ENCODE data around the gene TSPAN9. TPM values are rescaled to one million over a fixed set of nuclear protein-coding genes. Genes with fewer than 3 reads are reported as not detected.

Gene TSPAN9
- total RNA-seq, 4 donors from 2014 or later, result 27.9 to 49.1 (median 42.0) TPM

DNA sequence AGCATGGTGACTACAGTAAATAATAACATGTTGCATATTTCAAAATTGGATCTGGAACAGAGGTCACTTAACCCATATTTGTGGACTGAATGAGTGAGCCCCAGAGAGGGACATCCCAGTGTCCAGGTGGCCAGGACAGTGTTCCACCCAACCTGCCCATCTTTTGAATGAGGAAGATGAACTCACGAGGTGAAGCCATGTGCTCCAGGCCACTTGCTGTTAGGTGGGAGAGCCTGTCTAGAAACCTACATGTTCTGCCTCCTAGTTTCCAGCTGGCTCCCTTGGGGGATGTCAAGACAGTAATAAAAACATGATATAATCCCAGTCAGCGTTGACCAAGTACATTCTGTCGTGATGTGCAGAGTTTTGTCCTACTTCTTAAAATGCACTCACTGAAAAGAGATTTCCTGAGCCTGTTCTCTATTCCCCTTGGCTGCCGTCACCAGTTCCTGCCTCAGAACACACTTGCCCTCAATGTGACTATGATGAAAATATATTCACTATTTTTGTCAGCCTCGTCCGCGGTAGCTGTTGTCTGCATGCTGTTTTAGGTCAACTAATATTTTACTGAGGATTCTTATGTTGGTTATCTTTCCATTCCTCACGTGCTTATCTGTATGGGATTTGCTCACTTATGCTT is 25.7 kb downstream of the TSPAN9 start:
- no peak for DNase-seq (ENCODE audit: low spot score in 2 of 2)
- no peak for TF ChIP-seq CTCF (IDR thresholded peaks at IDR 0.05)
- TF ChIP-seq POLR2A (IDR thresholded peaks at IDR 0.05), result no peak
- intact Hi-C loops (cut with DNase I; ENCODE audit: low total_unique reads), result no loop called here
- no peak overlapping the region for H3K4me3 ChIP-seq (ENCODE audit: low read depth, poor library complexity, severe bottlenecking)
- WGBS, 2 donors, result 67 to 70% methylated on average over 8 of the region's 8 CpGs

DNA sequence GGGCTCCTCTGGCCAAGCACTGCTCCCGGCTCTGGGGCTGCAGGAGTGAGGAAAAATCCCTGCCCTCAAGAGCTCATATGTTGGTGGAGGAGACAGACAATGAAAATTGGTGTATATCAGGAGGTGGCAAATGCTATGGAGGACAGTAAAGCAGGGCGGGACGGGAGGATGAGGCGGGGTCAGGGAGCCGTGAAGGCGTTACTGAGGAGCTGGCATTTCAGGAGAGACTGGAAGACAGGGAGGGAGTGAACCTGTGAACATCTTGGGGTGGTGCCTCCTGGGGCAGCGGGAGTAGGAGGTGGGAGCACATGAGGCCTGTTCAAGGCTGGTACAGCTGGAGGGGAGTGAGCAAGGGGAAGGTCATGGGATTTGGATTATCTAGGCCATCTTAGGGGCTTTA is 26.6 kb downstream of the TSPAN9 start:
- 57 to 62% methylated on average over 7 of the region's 7 CpGs for WGBS, 2 donors
- no peak overlapping the region for H3K4me3 ChIP-seq (ENCODE audit: low read depth, poor library complexity, severe bottlenecking)
- no peak for TF ChIP-seq POLR2A (IDR thresholded peaks at IDR 0.05)
- TF ChIP-seq CTCF (IDR thresholded peaks at IDR 0.05), result no peak
- DNase-seq (ENCODE audit: low spot score in 2 of 2), result no peak
- intact Hi-C loops (cut with DNase I; ENCODE audit: low total_unique reads), result no loop called here

DNA sequence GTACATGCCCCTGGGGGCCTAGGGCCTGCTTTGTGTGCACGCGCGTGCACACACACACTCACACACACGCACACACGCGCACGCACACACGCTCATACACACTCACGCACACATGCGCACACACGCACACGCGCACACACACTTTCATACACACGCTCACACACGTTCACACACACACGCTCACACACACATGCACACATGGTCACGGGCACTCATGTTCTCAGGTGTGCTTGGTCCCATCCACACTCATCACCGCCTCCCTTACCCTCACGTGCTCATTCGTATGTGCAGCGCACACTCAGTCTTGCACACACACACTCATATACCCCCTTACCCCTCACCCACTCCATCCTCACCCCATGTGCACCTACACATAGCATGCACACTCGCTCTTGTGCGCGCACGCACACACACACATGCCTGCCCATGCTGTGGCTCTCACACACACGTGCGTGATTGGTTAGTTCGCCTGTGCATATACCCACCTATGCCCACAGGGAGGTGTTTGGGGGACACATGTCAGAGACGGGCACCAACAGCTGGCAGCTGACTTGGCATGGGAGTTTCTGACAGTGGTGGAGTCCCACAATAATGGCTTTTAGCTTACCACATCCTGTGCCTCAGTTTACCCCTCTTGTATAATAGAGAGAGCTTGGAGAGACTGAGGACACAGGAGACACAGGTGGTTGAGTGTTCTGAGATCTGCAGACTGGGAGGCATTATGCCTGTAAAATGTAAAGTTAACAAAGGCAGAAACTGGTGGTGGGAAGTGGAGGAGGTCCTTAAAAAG is 28.7 kb downstream of the TSPAN9 start:
- DNase-seq (ENCODE audit: low spot score in 2 of 2), result no peak
- 89% methylated on average over 29 of the region's 29 CpGs for WGBS, 2 donors
- no peak overlapping the region for H3K4me3 ChIP-seq (ENCODE audit: low read depth, poor library complexity, severe bottlenecking)
- no peak for TF ChIP-seq CTCF (IDR thresholded peaks at IDR 0.05)
- TF ChIP-seq POLR2A (IDR thresholded peaks at IDR 0.05), result no peak
- intact Hi-C loops (cut with DNase I; ENCODE audit: low total_unique reads), result no loop called here

DNA sequence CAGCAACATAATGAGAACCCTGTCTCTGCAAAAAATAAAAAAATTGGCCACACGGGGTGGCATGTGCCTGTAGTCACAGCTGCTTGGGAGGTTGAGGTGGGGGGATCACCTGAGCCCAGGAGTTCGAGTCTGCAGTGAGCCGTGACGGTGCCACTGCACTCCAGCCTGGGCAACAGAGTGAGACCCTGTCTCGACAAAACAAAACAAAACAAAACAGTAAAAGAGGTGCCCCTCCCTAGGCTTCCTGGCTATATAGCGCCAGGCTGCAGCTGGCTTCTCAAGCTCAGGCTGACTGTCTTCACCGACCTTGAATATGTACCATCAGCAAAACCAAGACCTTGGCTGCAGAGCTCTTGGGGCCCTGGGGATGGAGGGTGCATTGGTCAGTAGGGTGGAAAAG is 29.4 kb downstream of the TSPAN9 start:
- TF ChIP-seq CTCF (IDR thresholded peaks at IDR 0.05) (no peak), POLR2A (IDR thresholded peaks at IDR 0.05) (no peak)
- DNase-seq (ENCODE audit: low spot score in 2 of 2), result no peak
- intact Hi-C loops (cut with DNase I; ENCODE audit: low total_unique reads), result no loop called here
- 58 to 70% methylated on average over 7 of the region's 7 CpGs for WGBS, 2 donors
- H3K4me3 ChIP-seq (ENCODE audit: low read depth, poor library complexity, severe bottlenecking), result no peak overlapping the region

- DNase-seq (ENCODE audit: low spot score in 2 of 2), result no peak
- H3K4me3 ChIP-seq (ENCODE audit: low read depth, poor library complexity, severe bottlenecking), result no peak overlapping the region
- intact Hi-C loops (cut with DNase I; ENCODE audit: low total_unique reads), result no loop called here
- 66 to 75% methylated on average over 14 of the region's 14 CpGs for WGBS, 2 donors
- no peak for TF ChIP-seq CTCF (IDR thresholded peaks at IDR 0.05)
- no peak for TF ChIP-seq POLR2A (IDR thresholded peaks at IDR 0.05)
Observed at GRCh38 chr12:3107071-3107583, 29.9 kb downstream of the TSPAN9 start.

Measured in lower leg skin (tissue), 4 donors.